Liver (tissue), 3 donors: ENCODE measurements around the gene LPAR1.

Source experiments
- GABPA ChIP-seq, 2 donors: IDR thresholded peaks in 1 of 2; conservative IDR thresholded peaks in 1 of 2; 2 replicates each; pipeline ENCODE4 v1.6.1; 2016; ENCODE audit warnings: antibody characterized with exemption in 2 of 2, mild to moderate bottlenecking in 1 of 2, moderate library complexity in 1 of 2
- HNF4A ChIP-seq, 2 donors: conservative IDR thresholded peaks; 2 replicates each; pipeline ENCODE4 v1.6.1; 2016; ENCODE audit warnings: antibody characterized with exemption in 2 of 2, mild to moderate bottlenecking in 2 of 2
- JUND ChIP-seq, 2 donors: IDR thresholded peaks; 2 replicates each; pipeline ENCODE4 v1.6.1; 2016; ENCODE audit warnings: antibody characterized with exemption in 2 of 2
- YY1 ChIP-seq: IDR thresholded peaks from 2 replicates; pipeline ENCODE4 v1.6.1; 2016; ENCODE audit warnings: antibody characterized with exemption, mild to moderate bottlenecking
- TF ChIP-seq, protein P1 (sequence below): fragments of 150-350 bp; IDR thresholded peaks from 2 replicates; pipeline ENCODE4 v1.5.1; 2017; ENCODE audit warnings: improper control_type of control experiment, low read depth, low read length; ENCODE audit not compliant: missing input control
- TF ChIP-seq, protein P2 (sequence below): IDR thresholded peaks from 2 replicates; pipeline ENCODE4 v1.6.1; 2016; ENCODE audit warnings: antibody characterized with exemption
- donor health status: healthy.
- donor health status: healthy.

DNA sequence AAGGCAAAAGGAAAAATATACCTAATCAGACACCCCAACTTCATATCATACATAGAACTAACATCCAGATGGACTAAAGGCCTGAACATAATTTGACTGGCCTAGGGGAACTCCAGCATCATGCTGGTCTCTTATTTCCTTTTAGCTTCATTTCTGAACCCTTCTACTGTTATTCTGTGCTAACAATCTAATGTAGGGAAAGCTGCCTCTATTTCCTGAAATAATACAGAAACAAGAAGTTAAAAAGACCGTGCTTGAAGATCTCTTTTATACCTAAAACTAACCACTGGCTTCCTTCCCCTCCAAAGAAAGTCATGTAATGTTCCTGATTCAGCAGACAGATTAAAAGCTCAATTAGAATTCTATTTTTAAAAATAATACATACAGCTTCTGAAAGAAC lies 36.7 kb downstream of the LPAR1 start:
- TF ChIP-seq HNF4A (conservative IDR thresholded peaks at IDR 0.05) (no peak), YY1 (no peak), GABPA (IDR thresholded peaks at IDR 0.05 in 1 of 2, conservative IDR thresholded peaks at IDR 0.05 in 1 of 2) (no peak), JUND (IDR thresholded peaks at IDR 0.05) (no peak)
- TF ChIP-seq, protein P1, sequence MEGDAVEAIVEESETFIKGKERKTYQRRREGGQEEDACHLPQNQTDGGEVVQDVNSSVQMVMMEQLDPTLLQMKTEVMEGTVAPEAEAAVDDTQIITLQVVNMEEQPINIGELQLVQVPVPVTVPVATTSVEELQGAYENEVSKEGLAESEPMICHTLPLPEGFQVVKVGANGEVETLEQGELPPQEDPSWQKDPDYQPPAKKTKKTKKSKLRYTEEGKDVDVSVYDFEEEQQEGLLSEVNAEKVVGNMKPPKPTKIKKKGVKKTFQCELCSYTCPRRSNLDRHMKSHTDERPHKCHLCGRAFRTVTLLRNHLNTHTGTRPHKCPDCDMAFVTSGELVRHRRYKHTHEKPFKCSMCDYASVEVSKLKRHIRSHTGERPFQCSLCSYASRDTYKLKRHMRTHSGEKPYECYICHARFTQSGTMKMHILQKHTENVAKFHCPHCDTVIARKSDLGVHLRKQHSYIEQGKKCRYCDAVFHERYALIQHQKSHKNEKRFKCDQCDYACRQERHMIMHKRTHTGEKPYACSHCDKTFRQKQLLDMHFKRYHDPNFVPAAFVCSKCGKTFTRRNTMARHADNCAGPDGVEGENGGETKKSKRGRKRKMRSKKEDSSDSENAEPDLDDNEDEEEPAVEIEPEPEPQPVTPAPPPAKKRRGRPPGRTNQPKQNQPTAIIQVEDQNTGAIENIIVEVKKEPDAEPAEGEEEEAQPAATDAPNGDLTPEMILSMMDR = no peak
- TF ChIP-seq, protein P2, sequence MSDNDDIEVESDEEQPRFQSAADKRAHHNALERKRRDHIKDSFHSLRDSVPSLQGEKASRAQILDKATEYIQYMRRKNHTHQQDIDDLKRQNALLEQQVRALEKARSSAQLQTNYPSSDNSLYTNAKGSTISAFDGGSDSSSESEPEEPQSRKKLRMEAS = no peak
